GM21526 (cell line): ENCODE data around the gene TNFSF10.

Experiments
- ATAC-seq: cut with Tn5 transposase; IDR thresholded peaks from one replicate; pipeline ENCODE4 v1.9.1; 2021; ENCODE audit warnings: moderate library complexity; ENCODE audit not compliant: unreplicated experiment, low FRiP score

Gene TNFSF10

DNA sequence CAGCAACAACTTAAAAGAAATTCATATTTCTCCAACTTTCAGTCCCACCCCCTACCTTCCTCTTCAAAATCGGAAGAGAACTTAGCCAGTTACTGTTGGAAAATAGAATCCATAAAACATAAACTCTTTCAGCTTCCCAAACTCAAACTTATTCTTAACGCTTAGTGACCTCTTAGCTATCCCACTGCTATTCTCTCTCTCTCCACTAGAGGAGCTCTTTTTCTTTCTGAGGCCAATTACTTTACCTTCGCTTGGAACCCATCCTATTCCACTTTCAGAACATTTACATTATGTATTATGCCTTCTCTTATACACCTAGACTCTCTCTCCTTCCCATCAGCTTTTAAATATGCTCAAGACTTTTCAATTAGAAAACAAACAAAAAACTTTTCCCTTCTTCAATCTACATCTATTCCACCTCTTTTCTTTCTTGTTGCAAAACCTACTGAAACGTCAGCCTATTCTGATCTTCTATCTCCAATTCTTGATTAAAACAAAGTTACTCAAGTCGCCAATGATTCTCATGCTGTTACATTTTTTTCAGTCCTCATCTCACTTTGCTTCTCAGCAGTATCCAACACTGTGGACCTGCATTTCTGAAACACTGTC, 61.6 kb downstream of the TNFSF10 start:
- no peak for ATAC-seq

DNA sequence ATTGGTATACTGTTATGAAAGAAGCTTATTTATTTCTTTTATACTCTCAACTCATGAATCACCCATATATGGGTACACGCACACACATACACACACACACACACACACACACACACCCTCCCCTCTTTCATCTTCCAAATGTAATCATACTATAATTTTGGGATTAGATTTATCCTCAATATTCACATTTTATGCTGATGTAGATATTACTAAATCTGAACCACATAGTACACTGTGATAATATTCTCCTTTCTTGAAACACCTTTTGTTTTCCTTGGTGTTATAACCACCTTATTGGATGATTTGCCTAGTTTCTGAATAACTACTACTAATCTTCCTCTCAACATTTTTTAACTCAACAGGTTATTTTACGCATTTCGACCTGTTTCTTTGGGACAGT, 66.8 kb downstream of the TNFSF10 start:
- no peak for ATAC-seq
